Esophagus muscularis mucosa (tissue), 4 donors: ENCODE data around the gene IPO11.

Experiments
- CTCF ChIP-seq, 3 experiments: fragments of 200-600 bp in 2 of 3; fragments of 450-650 bp in 1 of 3; sonication (generic) in 2 of 3; IDR thresholded peaks; one replicate each; pipeline ENCODE4 v1.5.1; 2017 to 2019; ENCODE audit warnings: antibody characterized with exemption in 3 of 3, mild to moderate bottlenecking in 2 of 3, moderate library complexity in 1 of 3
- EP300 ChIP-seq: sonication (generic); formaldehyde crosslinking; IDR thresholded peaks from one replicate; pipeline ENCODE4 v1.6.1; 2017; ENCODE audit warnings: antibody characterized with exemption
- POLR2A ChIP-seq: fragments of 450-650 bp; IDR thresholded peaks from one replicate; pipeline ENCODE4 v1.6.1; 2017; ENCODE audit warnings: antibody characterized with exemption, moderate library complexity, mild to moderate bottlenecking, low read depth

GRCh38 chr5:62385816-62386400, 26.7 kb upstream of the IPO11 start:
- no peak for TF ChIP-seq EP300
- TF ChIP-seq CTCF (IDR thresholded peaks at IDR 0.05), result no peak
- TF ChIP-seq POLR2A, result no peak
